HepG2 (cell line): Measurements from ENCODE around the gene ASIC3. TPM values are rescaled to one million over a fixed set of nuclear protein-coding genes. Genes with fewer than 3 reads are reported as not detected.

Experiments used
- ATF3 ChIP-seq: sonication (generic); formaldehyde crosslinking; IDR thresholded peaks from 2 replicates; pipeline ENCODE4 v1.4.0; 2020; ENCODE audit warnings: missing genetic modification reagents
- CC2D1A ChIP-seq: sonication (generic); formaldehyde crosslinking; IDR thresholded peaks from 2 replicates; pipeline ENCODE4 v1.8.1; 2023; ENCODE audit warnings: mild to moderate bottlenecking, missing genetic modification reagents
- DRAP1 ChIP-seq: IDR thresholded peaks from 2 replicates; pipeline ENCODE4 v1.6.1; 2016; ENCODE audit warnings: missing genetic modification reagents, missing compliant biosample characterization
- ELF4 ChIP-seq: sonication (generic); formaldehyde crosslinking; IDR thresholded peaks from 2 replicates; pipeline ENCODE4 v1.5.0; 2020; ENCODE audit warnings: missing genetic modification reagents, mild to moderate bottlenecking, moderate library complexity, borderline replicate concordance
- GLI4 ChIP-seq: sonication (generic); formaldehyde crosslinking; IDR thresholded peaks from 2 replicates; pipeline ENCODE4 v1.5.1; 2020; ENCODE audit warnings: missing genetic modification reagents, mild to moderate bottlenecking, moderate library complexity, borderline replicate concordance
- HMG20B ChIP-seq: conservative IDR thresholded peaks from 2 replicates; pipeline ENCODE4 v1.6.1; 2016; ENCODE audit warnings: missing genetic modification reagents, missing compliant biosample characterization
- KDM2A ChIP-seq: sonication (generic); formaldehyde crosslinking; IDR thresholded peaks from 2 replicates; pipeline ENCODE4 v1.4.0; 2020; ENCODE audit warnings: low read depth, missing genetic modification reagents, borderline replicate concordance
- LRRFIP1 ChIP-seq: sonication (generic); formaldehyde crosslinking; conservative IDR thresholded peaks from 2 replicates; pipeline ENCODE4 v1.4.0; 2020; ENCODE audit warnings: missing genetic modification reagents
- MAFK ChIP-seq, 2 experiments: IDR thresholded peaks in 1 of 2; conservative IDR thresholded peaks in 1 of 2; 2 replicates each; pipeline ENCODE4 v1.6.1; 2011; ENCODE audit warnings: improper control_type of control experiment in 2 of 2, low read length in 2 of 2
- SMYD3 ChIP-seq: sonication (generic); formaldehyde crosslinking; IDR thresholded peaks from 2 replicates; pipeline ENCODE4 v1.8.1; 2023; ENCODE audit warnings: mild to moderate bottlenecking, missing genetic modification reagents
- SOX5 ChIP-seq: IDR thresholded peaks from 2 replicates; pipeline ENCODE4 v1.6.1; 2016; ENCODE audit warnings: borderline replicate concordance
- THAP11 ChIP-seq: IDR thresholded peaks from 2 replicates; pipeline ENCODE4 v1.6.1; 2016; ENCODE audit warnings: missing biosample characterization, missing genetic modification reagents
- TIGD3 ChIP-seq: sonication (generic); formaldehyde crosslinking; IDR thresholded peaks from 2 replicates; pipeline ENCODE4 v1.5.1; 2020; ENCODE audit warnings: mild to moderate bottlenecking, missing genetic modification reagents, borderline replicate concordance
- ZBTB2 ChIP-seq: sonication (generic); formaldehyde crosslinking; IDR thresholded peaks from 2 replicates; pipeline ENCODE4 v1.8.0; 2022; ENCODE audit warnings: low read depth, missing genetic modification reagents
- ZBTB44 ChIP-seq: sonication (generic); formaldehyde crosslinking; IDR thresholded peaks from 2 replicates; pipeline ENCODE4 v1.4.0; 2020; ENCODE audit warnings: missing genetic modification reagents
- ZFP90 ChIP-seq: sonication (generic); formaldehyde crosslinking; IDR thresholded peaks from 2 replicates; pipeline ENCODE4 v1.8.0; 2022; ENCODE audit warnings: missing genetic modification reagents, mild to moderate bottlenecking, inconsistent platforms, borderline replicate concordance
- ZNF331 ChIP-seq: sonication (generic); formaldehyde crosslinking; IDR thresholded peaks from 2 replicates; pipeline ENCODE4 v1.4.0; 2020; ENCODE audit warnings: missing genetic modification reagents
- ZNF550 ChIP-seq: sonication (generic); formaldehyde crosslinking; IDR thresholded peaks from 2 replicates; pipeline ENCODE4 v1.4.0; 2020; ENCODE audit warnings: mild to moderate bottlenecking, missing genetic modification reagents, borderline replicate concordance
- ZNF737 ChIP-seq: sonication (generic); formaldehyde crosslinking; IDR thresholded peaks from 2 replicates; pipeline ENCODE4 v1.5.0; 2020; ENCODE audit warnings: missing genetic modification reagents, mild to moderate bottlenecking, borderline replicate concordance
- ZNF788 ChIP-seq: sonication (generic); formaldehyde crosslinking; IDR thresholded peaks from 2 replicates; pipeline ENCODE4 v1.5.0; 2020; ENCODE audit warnings: mild to moderate bottlenecking, missing genetic modification reagents, borderline replicate concordance
- ZSCAN31 ChIP-seq: sonication (generic); formaldehyde crosslinking; IDR thresholded peaks from 2 replicates; pipeline ENCODE4 v1.5.0; 2020; ENCODE audit warnings: low read depth, mild to moderate bottlenecking, missing genetic modification reagents
- polyA plus RNA-seq, 8 experiments: library from polyadenylated mRNA; depleted of rRNA in 3 of 8; stranded (reverse) in 7 of 8; unstranded in 1 of 8; fragments of >200 nt; fragmentation: Illumina TruSeq in 4 of 8; extraction: Trizol in 4 of 8; gene quantifications; 2 replicates each; pipeline versions ENCODE4 v1.2.1 to v1.2.3, GENCODE V29; 2011 to 2016; ENCODE audit warnings: low read depth in 4 of 8, missing spikeins in 1 of 8, mixed read lengths in 1 of 8; ENCODE audit not compliant: insufficient read depth in 1 of 8
- total RNA-seq, 5 experiments: library from RNA; depleted of rRNA; stranded (reverse); fragments of >200 nt; fragmentation: Illumina TruSeq; extraction: Trizol; gene quantifications; 2 replicates each; pipeline ENCODE4 v1.2.3, GENCODE V29; 2016; ENCODE audit warnings: low read depth in 1 of 5

The ASIC3 gene
- total and polyA plus RNA-seq, 2 of the 13 experiments (the other 11 are each of a cell fraction or from before 2014, with no cell fraction given) = 0.51 TPM; not detected in 1

GRCh38 chr7:151088856-151089699 lies 40.7 kb downstream of the ASIC3 start (continued):
- no peak for TF ChIP-seq MAFK (conservative IDR thresholded peaks at IDR 0.05 in 1 of 2, IDR thresholded peaks at IDR 0.05 in 1 of 2; ENCODE audit: low read length in 2 of 2)
- no peak for TF ChIP-seq LRRFIP1 (CRISPR knock-in tag)
- no peak for TF ChIP-seq ATF3 (CRISPR knock-in tag)
- no peak for TF ChIP-seq ELF4 (CRISPR knock-in tag)
- TF ChIP-seq THAP11 (CRISPR knock-in tag) = peak; percentile 67; the same call in 1 of the 2 replicates
- peak; percentile 11; the same call in 1 of the 2 replicates for TF ChIP-seq DRAP1 (CRISPR knock-in tag)
- TF ChIP-seq TIGD3 (CRISPR knock-in tag) = no peak
- no peak for TF ChIP-seq HMG20B (CRISPR knock-in tag)
- no peak for TF ChIP-seq ZNF550 (CRISPR knock-in tag)
- TF ChIP-seq ZNF788 (CRISPR knock-in tag) = 0 out of 2 replicates have a peak, but pooled peaks have one; percentile 47
- TF ChIP-seq ZNF737 (CRISPR knock-in tag) = no peak
- no peak for TF ChIP-seq CC2D1A
- peak; percentile 58; the same call in 1 of the 2 replicates for TF ChIP-seq SOX5
- TF ChIP-seq GLI4 = no peak
- no peak for TF ChIP-seq ZFP90
- peak; percentile 29; the same call in 1 of the 2 replicates for TF ChIP-seq ZNF331 (CRISPR knock-in tag)
- TF ChIP-seq KDM2A (CRISPR knock-in tag) = peak; percentile 43; the same call in 1 of the 2 replicates
- no peak for TF ChIP-seq SMYD3 (CRISPR knock-in tag)
- TF ChIP-seq ZSCAN31 (CRISPR knock-in tag) = no peak
- TF ChIP-seq ZBTB44 = no peak
- TF ChIP-seq ZBTB2 (CRISPR knock-in tag) = 0 out of 2 replicates have a peak, but pooled peaks have one; percentile 13
